HFF-Myc (cell line): ENCODE results near the gene ACOT11.

Experiments used
- DNase-seq: peaks from one replicate; pipeline ENCODE4 v3.0.0-alpha.2; 2011; ENCODE audit warnings: low read depth; ENCODE audit errors: extremely low read depth
- H3K4me3 ChIP-seq: replicated peaks from 2 replicates; pipeline ENCODE4 v1.5.1; 2011; ENCODE audit warnings: low read depth, mild to moderate bottlenecking, control low read depth, low read length
- CTCF ChIP-seq: IDR thresholded peaks from 2 replicates; pipeline ENCODE4 v1.5.1; 2012; ENCODE audit warnings: mild to moderate bottlenecking, low read depth, low read length, control low read depth; ENCODE audit errors: missing control alignments

Gene ACOT11

GRCh38 chr1:54608566-54609230, 60.7 kb downstream of the ACOT11 start:
- H3K4me3 ChIP-seq: no peak overlapping the region
- DNase-seq: no peak
- TF ChIP-seq CTCF: no peak

GRCh38 chr1:54609301-54609921, 61.4 kb downstream of the ACOT11 start:
- no peak for TF ChIP-seq CTCF
- DNase-seq: no peak
- no peak overlapping the region for H3K4me3 ChIP-seq

GRCh38 chr1:54610048-54610447, 62.0 kb downstream of the ACOT11 start:
- TF ChIP-seq CTCF: no peak
- DNase-seq: no peak

GRCh38 chr1:54610601-54611580, 62.9 kb downstream of the ACOT11 start:
- DNase-seq: no peak
- no peak for TF ChIP-seq CTCF
- H3K4me3 ChIP-seq: no peak overlapping the region

More at GRCh38 chr1:54610048-54610447, 62.0 kb downstream of the ACOT11 start:
- H3K4me3 ChIP-seq: no peak overlapping the region

GRCh38 chr1:54611621-54612020, 63.6 kb downstream of the ACOT11 start:
- no peak for DNase-seq
- H3K4me3 ChIP-seq: no peak overlapping the region
- no peak for TF ChIP-seq CTCF

- no peak for DNase-seq
- H3K4me3 ChIP-seq: no peak overlapping the region
- no peak for TF ChIP-seq CTCF
These were observed 66.0 kb downstream of the ACOT11 start for GRCh38 chr1:54614024-54614423.
